Panc1 (cell line): ENCODE data around the gene SYCE1L. TPM values are rescaled to one million over a fixed set of nuclear protein-coding genes. Genes with fewer than 3 reads are reported as not detected.
A peak's percentile ranks its signal among the peaks of the same experiment; 100 is the strongest.

ENCODE experiments used
- ATAC-seq: fragments of 200-7000 bp; cut with Tn5 transposase; 2 replicates; pipeline ENCODE4 v1.9.1; 2020; ENCODE audit warnings: mild to moderate bottlenecking, moderate library complexity
- BruUV-seq: library from RNA; stranded (reverse); fragments of 400-500 nt; replicated peaks from 2 replicates; lab custom pipeline; 2021; lab: Mats Ljungman, UMichigan
- CTCF ChIA-PET: fragments of 300-600 bp; sonication (Branson Sonifier 250); formaldehyde crosslinking; loops from one replicate; lab custom pipeline; 2022; ENCODE audit warnings: antibody characterized with exemption; lab: Charles Lee
- POLR2A ChIA-PET: fragments of 300-600 bp; sonication (Branson Sonifier 250); formaldehyde crosslinking; loops from one replicate; lab custom pipeline; 2022; ENCODE audit warnings: antibody characterized with exemption; lab: Charles Lee
- DNase-seq: peaks from one replicate; pipeline ENCODE4 v3.0.0-alpha.2; 2010; ENCODE audit warnings: low read depth, low spot score
- H3K27ac ChIP-seq: 2 replicates; pipeline ENCODE4 v1.5.1; 2011; ENCODE audit warnings: mild to moderate bottlenecking, low read length, inconsistent platforms
- H3K27me3 ChIP-seq: fragments of 200-500 bp; sonication (Bioruptor generic); 2 replicates; pipeline ENCODE4 v1.6.0; 2014; ENCODE audit warnings: low read length, inconsistent platforms; ENCODE audit not compliant: control insufficient read depth, insufficient read depth
- H3K36me3 ChIP-seq: fragments of 200-500 bp; sonication (Bioruptor generic); 2 replicates; pipeline ENCODE4 v1.5.1; 2014; ENCODE audit warnings: inconsistent platforms, mild to moderate bottlenecking, low read length, moderate library complexity; ENCODE audit not compliant: control insufficient read depth, insufficient read depth
- H3K4me1 ChIP-seq: 2 replicates; pipeline ENCODE4 v1.5.1; 2011; ENCODE audit warnings: inconsistent platforms, mild to moderate bottlenecking, low read length, moderate library complexity; ENCODE audit not compliant: control insufficient read depth, insufficient read depth
- H3K4me3 ChIP-seq, 2 experiments: 2 replicates each; pipeline ENCODE4 v1.5.1; 2011 to 2012; ENCODE audit warnings: low read depth in 2 of 2, low read length in 2 of 2, mild to moderate bottlenecking in 2 of 2, inconsistent platforms in 1 of 2, moderate library complexity in 1 of 2
- H3K9me3 ChIP-seq: fragments of 200-500 bp; sonication (Bioruptor generic); 2 replicates; pipeline ENCODE4 v1.5.1; 2014; ENCODE audit warnings: low read depth, mild to moderate bottlenecking, inconsistent platforms, low read length, moderate library complexity; ENCODE audit not compliant: control insufficient read depth, insufficient read depth
- POLR2AphosphoS5 ChIP-seq: IDR thresholded peaks from 2 replicates; pipeline ENCODE4 v1.6.1; 2012; ENCODE audit warnings: mild to moderate bottlenecking, low read depth, low read length, moderate library complexity
- SIN3A ChIP-seq: IDR thresholded peaks from 2 replicates; pipeline ENCODE4 v1.6.1; 2012; ENCODE audit warnings: low read depth, mild to moderate bottlenecking, low read length, moderate library complexity, borderline replicate concordance; ENCODE audit not compliant: insufficient read depth
- TCF7L2 ChIP-seq: IDR thresholded peaks from 2 replicates; pipeline ENCODE4 v1.6.1; 2011; ENCODE audit warnings: mild to moderate bottlenecking, low read depth, low read length, inconsistent platforms
- in situ Hi-C: cut with HindIII; loops from 2 replicates; pipeline ENCODE4 v1.10.0; 2016; ENCODE audit warnings: low sequenced_read_pairs, low pct_unique_long_range_greater_than_20kb
- intact Hi-C: fragments of 100-400 bp; cut with micrococcal nuclease; formaldehyde crosslinking; loops from one replicate; pipeline ENCODE4 v1.10.0; 2022; ENCODE audit not compliant: unreplicated experiment
- total RNA-seq: library from RNA; stranded (reverse); gene quantifications from one replicate; pipeline ENCODE4 v1.2.1, GENCODE V29; 2021; ENCODE audit not compliant: unreplicated experiment
- TF ChIP-seq, protein P1 (sequence below): fragments of 450-650 bp; IDR thresholded peaks from 2 replicates; pipeline ENCODE4 v1.5.1; 2017; ENCODE audit warnings: mild to moderate bottlenecking
- TF ChIP-seq, protein P2 (sequence below), 2 experiments: IDR thresholded peaks; 2 replicates each; pipeline ENCODE4 v1.6.1; 2011 to 2012; ENCODE audit warnings: low read depth in 2 of 2, control low read depth in 1 of 2, low read length in 1 of 2, mild to moderate bottlenecking in 1 of 2, moderate library complexity in 1 of 2; ENCODE audit not compliant: insufficient read depth in 1 of 2

Gene SYCE1L
- total RNA-seq, 1 experiment from 2014 or later, result 4.5 TPM

DNA sequence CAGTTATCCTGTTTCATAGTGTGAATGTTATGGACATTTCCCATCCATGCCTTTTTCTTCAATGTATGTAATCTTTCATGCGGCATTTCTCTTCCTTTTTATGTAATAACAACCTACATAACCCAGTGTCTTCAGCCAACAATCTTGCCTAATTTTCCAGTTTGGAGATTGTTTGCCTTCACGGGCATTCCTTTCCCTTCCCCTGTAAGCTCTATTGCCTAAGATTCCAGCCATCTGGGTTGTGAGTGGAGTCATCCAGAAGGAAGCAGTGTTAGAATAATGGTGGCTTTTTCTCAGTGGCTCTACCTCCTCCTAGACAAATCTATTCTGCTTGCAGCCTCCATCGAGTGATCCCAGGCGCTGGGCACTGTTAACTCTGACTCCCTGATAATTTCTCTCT is 22.3 kb downstream of the SYCE1L start:
- Histone ChIP-seq H3K36me3 (no peaks in the 10 kb centered on the region), H3K9me3 (no peaks in the 10 kb centered on the region), H3K27me3 (no peaks in the 10 kb centered on the region), H3K27ac (no peak overlapping the region), H3K4me3 (no peak overlapping the region), H3K4me1 (peaks cover 20% of the 10 kb centered on the region)
- DNase-seq (no peak), ATAC-seq (no peak)
- TF ChIP-seq POLR2AphosphoS5 (no peak), TCF7L2 (no peak)
- TF ChIP-seq, protein P1, sequence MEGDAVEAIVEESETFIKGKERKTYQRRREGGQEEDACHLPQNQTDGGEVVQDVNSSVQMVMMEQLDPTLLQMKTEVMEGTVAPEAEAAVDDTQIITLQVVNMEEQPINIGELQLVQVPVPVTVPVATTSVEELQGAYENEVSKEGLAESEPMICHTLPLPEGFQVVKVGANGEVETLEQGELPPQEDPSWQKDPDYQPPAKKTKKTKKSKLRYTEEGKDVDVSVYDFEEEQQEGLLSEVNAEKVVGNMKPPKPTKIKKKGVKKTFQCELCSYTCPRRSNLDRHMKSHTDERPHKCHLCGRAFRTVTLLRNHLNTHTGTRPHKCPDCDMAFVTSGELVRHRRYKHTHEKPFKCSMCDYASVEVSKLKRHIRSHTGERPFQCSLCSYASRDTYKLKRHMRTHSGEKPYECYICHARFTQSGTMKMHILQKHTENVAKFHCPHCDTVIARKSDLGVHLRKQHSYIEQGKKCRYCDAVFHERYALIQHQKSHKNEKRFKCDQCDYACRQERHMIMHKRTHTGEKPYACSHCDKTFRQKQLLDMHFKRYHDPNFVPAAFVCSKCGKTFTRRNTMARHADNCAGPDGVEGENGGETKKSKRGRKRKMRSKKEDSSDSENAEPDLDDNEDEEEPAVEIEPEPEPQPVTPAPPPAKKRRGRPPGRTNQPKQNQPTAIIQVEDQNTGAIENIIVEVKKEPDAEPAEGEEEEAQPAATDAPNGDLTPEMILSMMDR, result no peak
- in situ Hi-C loops (no loop called here), intact Hi-C loops (no loop called here)
- POLR2A ChIA-PET, result no interaction called here
- CTCF ChIA-PET, result no interaction called here
- BruUV-seq, result no TSS peak

DNA sequence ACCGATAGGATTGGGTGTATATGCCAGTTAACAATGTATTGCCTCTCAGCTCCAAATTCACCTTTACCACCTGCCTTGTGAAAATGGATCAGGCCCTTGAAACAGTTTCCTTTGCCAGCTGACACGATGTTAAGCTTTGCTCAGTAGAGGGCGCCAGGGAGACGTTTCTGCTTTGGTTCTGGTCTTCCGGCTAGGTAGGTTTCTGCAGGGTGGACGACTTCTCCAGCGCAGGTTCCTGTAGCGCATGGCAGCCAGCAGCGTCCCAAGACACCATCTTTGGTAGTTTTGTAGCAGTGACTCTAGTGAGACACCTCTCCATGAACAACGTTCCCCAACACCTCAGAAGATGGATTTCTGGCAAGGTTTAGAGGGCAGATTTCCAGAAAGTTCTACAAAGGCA is 24.0 kb downstream of the SYCE1L start:
- in situ Hi-C loops (no loop called here), intact Hi-C loops (no loop called here)
- DNase-seq, result no peak
- CTCF ChIA-PET, result no interaction called here
- Histone ChIP-seq H3K4me3 (no peak overlapping the region), H3K4me1 (peaks cover 20% of the 10 kb centered on the region), H3K27ac (peak overlapping the region; percentile 29; the same call in 1 of the 2 replicates), H3K36me3 (no peaks in the 10 kb centered on the region), H3K9me3 (no peaks in the 10 kb centered on the region), H3K27me3 (no peaks in the 10 kb centered on the region)
- no TSS peak for BruUV-seq
- POLR2A ChIA-PET, result no interaction called here
- TF ChIP-seq, protein P1, result peak; percentile 74
- TF ChIP-seq, protein P2, sequence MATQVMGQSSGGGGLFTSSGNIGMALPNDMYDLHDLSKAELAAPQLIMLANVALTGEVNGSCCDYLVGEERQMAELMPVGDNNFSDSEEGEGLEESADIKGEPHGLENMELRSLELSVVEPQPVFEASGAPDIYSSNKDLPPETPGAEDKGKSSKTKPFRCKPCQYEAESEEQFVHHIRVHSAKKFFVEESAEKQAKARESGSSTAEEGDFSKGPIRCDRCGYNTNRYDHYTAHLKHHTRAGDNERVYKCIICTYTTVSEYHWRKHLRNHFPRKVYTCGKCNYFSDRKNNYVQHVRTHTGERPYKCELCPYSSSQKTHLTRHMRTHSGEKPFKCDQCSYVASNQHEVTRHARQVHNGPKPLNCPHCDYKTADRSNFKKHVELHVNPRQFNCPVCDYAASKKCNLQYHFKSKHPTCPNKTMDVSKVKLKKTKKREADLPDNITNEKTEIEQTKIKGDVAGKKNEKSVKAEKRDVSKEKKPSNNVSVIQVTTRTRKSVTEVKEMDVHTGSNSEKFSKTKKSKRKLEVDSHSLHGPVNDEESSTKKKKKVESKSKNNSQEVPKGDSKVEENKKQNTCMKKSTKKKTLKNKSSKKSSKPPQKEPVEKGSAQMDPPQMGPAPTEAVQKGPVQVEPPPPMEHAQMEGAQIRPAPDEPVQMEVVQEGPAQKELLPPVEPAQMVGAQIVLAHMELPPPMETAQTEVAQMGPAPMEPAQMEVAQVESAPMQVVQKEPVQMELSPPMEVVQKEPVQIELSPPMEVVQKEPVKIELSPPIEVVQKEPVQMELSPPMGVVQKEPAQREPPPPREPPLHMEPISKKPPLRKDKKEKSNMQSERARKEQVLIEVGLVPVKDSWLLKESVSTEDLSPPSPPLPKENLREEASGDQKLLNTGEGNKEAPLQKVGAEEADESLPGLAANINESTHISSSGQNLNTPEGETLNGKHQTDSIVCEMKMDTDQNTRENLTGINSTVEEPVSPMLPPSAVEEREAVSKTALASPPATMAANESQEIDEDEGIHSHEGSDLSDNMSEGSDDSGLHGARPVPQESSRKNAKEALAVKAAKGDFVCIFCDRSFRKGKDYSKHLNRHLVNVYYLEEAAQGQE (IDR thresholded peaks at IDR 0.05; ENCODE audit: insufficient read depth in 1 of 2, low read depth in 2 of 2, low read length in 1 of 2), result no peak
- no peak for ATAC-seq

DNA sequence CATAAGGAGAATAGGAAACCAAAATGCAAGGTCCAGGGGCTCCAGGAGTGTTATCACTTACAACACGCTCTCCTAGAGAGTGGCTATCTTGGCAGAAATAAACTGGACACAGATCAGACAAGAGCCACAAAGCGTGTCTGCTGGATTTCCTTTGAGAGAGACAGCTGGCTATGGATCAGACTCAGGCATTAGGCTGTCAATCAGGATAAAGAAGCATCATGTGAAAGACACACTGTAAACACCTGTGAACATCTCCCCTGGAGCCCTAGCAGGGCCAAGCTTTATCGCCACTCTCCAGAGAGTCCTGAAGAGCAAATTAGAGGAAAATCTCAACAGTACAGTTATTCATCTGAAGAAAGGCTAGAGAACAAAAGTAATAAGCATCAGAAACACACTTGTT is 26.0 kb downstream of the SYCE1L start:
- Histone ChIP-seq H3K4me1 (peaks cover 11% of the 10 kb centered on the region), H3K27me3 (no peaks in the 10 kb centered on the region), H3K36me3 (no peaks in the 10 kb centered on the region), H3K4me3 (no peak overlapping the region), H3K27ac (no peak overlapping the region; the same call in 1 of the 2 replicates), H3K9me3 (no peaks in the 10 kb centered on the region)
- ChIA-PET CTCF (no interaction called here), POLR2A (no interaction called here)
- intact Hi-C loops, result no loop called here
- ATAC-seq, result no peak
- no TSS peak for BruUV-seq
- DNase-seq, result no peak
- TF ChIP-seq POLR2AphosphoS5, result no peak
- TF ChIP-seq, protein P1, result no peak
- no peak for TF ChIP-seq TCF7L2
- TF ChIP-seq, protein P2 (IDR thresholded peaks at IDR 0.05; ENCODE audit: insufficient read depth in 1 of 2, low read depth in 2 of 2, low read length in 1 of 2), result no peak
- TF ChIP-seq SIN3A, result no peak
- in situ Hi-C loops, result no loop called here
